ENCODE data around the gene AP2B1.

- TF ChIP-seq EP300 (IDR thresholded peaks at IDR 0.05; ENCODE audit: borderline replicate concordance) = no peak
- TF ChIP-seq TAF1 (IDR thresholded peaks at IDR 0.05; ENCODE audit: low read depth) = no peak
- TF ChIP-seq, protein P1, sequence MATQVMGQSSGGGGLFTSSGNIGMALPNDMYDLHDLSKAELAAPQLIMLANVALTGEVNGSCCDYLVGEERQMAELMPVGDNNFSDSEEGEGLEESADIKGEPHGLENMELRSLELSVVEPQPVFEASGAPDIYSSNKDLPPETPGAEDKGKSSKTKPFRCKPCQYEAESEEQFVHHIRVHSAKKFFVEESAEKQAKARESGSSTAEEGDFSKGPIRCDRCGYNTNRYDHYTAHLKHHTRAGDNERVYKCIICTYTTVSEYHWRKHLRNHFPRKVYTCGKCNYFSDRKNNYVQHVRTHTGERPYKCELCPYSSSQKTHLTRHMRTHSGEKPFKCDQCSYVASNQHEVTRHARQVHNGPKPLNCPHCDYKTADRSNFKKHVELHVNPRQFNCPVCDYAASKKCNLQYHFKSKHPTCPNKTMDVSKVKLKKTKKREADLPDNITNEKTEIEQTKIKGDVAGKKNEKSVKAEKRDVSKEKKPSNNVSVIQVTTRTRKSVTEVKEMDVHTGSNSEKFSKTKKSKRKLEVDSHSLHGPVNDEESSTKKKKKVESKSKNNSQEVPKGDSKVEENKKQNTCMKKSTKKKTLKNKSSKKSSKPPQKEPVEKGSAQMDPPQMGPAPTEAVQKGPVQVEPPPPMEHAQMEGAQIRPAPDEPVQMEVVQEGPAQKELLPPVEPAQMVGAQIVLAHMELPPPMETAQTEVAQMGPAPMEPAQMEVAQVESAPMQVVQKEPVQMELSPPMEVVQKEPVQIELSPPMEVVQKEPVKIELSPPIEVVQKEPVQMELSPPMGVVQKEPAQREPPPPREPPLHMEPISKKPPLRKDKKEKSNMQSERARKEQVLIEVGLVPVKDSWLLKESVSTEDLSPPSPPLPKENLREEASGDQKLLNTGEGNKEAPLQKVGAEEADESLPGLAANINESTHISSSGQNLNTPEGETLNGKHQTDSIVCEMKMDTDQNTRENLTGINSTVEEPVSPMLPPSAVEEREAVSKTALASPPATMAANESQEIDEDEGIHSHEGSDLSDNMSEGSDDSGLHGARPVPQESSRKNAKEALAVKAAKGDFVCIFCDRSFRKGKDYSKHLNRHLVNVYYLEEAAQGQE (IDR thresholded peaks at IDR 0.05; ENCODE audit: low read depth) = no peak
- TF ChIP-seq TEAD4 (IDR thresholded peaks at IDR 0.05) = no peak
- no peak for TF ChIP-seq FOXM1 (IDR thresholded peaks at IDR 0.05; ENCODE audit: borderline replicate concordance, low read depth)
- TF ChIP-seq TCF12 (IDR thresholded peaks at IDR 0.05; ENCODE audit: low read depth) = no peak
- TF ChIP-seq NFIC (IDR thresholded peaks at IDR 0.05) = no peak
- no peak for TF ChIP-seq RAD21 (IDR thresholded peaks at IDR 0.05; ENCODE audit: low read depth)
- TF ChIP-seq CREB1 (IDR thresholded peaks at IDR 0.05; ENCODE audit: low read depth) = no peak
These were observed 179.4 kb downstream of the AP2B1 start for GRCh38 chr17:35766489-35766877.

Data from Ishikawa (cell line).